NK-92 (cell line): ENCODE results near the gene CDK2AP2.

ENCODE experiments used
- DNase-seq: peaks from one replicate; lab custom pipeline; 2025; ENCODE audit not compliant: unreplicated experiment; lab: John Stamatoyannopoulos, UW

Gene CDK2AP2

GRCh38 chr11:67504005-67504949 lies 3.7 kb downstream of the CDK2AP2 start:
- DNase-seq: no peak

GRCh38 chr11:67503119-67504004 lies 4.6 kb downstream of the CDK2AP2 start:
- DNase-seq: no peak

- no peak for DNase-seq
Observed at GRCh38 chr11:67502328-67502979, 5.5 kb downstream of the CDK2AP2 start.

GRCh38 chr11:67501854-67502253 lies 6.1 kb downstream of the CDK2AP2 start:
- DNase-seq: no peak

- no peak for DNase-seq
Observed at GRCh38 chr11:67500831-67501715, 6.9 kb downstream of the CDK2AP2 start.

- no peak for DNase-seq
Observed at GRCh38 chr11:67500484-67500821, 7.5 kb downstream of the CDK2AP2 start.

- no peak for DNase-seq
Observed at GRCh38 chr11:67499808-67500483, 8.0 kb downstream of the CDK2AP2 start.

GRCh38 chr11:67498544-67498972 lies 9.4 kb downstream of the CDK2AP2 start:
- DNase-seq: no peak

- DNase-seq: no peak
Observed at GRCh38 chr11:67497656-67498291, 10.2 kb downstream of the CDK2AP2 start.

GRCh38 chr11:67496113-67496512 lies 11.8 kb downstream of the CDK2AP2 start:
- DNase-seq: no peak

GRCh38 chr11:67495234-67496005 lies 12.5 kb downstream of the CDK2AP2 start:
- DNase-seq: no peak

- no peak for DNase-seq
Observed at GRCh38 chr11:67494371-67495233, 13.4 kb downstream of the CDK2AP2 start.

GRCh38 chr11:67493548-67494370 lies 14.2 kb downstream of the CDK2AP2 start:
- no peak for DNase-seq

- no peak for DNase-seq
Observed at GRCh38 chr11:67492801-67493547, 15.0 kb downstream of the CDK2AP2 start.

- no peak for DNase-seq
Observed at GRCh38 chr11:67492069-67492727, 15.8 kb downstream of the CDK2AP2 start.
